Measurements from ENCODE around the gene SCML2.

DNA sequence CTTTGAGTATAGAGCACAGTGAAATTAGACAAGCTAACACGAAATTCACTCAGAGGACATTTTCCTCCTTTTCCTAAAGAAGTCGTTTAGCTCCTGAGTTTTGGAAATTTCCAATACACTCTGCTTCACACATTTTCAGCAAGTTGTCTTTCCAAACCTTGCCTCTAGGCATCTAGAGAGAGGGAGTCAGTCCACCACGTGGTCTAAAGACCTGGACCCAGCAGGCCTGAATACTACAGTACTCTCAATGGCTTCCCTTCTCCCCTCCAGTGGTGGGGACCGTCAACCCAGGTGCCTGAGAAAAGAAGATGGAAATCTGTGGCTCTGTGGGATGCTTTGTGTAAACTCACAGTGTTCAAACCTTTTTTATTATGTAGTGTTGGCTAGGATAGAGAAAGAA lies 13.9 kb upstream of the SCML2 start:
- TF ChIP-seq, protein P1, sequence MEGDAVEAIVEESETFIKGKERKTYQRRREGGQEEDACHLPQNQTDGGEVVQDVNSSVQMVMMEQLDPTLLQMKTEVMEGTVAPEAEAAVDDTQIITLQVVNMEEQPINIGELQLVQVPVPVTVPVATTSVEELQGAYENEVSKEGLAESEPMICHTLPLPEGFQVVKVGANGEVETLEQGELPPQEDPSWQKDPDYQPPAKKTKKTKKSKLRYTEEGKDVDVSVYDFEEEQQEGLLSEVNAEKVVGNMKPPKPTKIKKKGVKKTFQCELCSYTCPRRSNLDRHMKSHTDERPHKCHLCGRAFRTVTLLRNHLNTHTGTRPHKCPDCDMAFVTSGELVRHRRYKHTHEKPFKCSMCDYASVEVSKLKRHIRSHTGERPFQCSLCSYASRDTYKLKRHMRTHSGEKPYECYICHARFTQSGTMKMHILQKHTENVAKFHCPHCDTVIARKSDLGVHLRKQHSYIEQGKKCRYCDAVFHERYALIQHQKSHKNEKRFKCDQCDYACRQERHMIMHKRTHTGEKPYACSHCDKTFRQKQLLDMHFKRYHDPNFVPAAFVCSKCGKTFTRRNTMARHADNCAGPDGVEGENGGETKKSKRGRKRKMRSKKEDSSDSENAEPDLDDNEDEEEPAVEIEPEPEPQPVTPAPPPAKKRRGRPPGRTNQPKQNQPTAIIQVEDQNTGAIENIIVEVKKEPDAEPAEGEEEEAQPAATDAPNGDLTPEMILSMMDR (IDR thresholded peaks at IDR 0.05; ENCODE audit: low read depth, low read length), result no peak
- TF ChIP-seq, protein P2, sequence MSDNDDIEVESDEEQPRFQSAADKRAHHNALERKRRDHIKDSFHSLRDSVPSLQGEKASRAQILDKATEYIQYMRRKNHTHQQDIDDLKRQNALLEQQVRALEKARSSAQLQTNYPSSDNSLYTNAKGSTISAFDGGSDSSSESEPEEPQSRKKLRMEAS (IDR thresholded peaks at IDR 0.05; ENCODE audit: low read depth, low read length), result no peak
